HCT116 (cell line): ENCODE results near the gene ZDHHC14. TPM values are rescaled to one million over a fixed set of nuclear protein-coding genes. Genes with fewer than 3 reads are reported as not detected.
"Not testable (repeated sequence)": the region's sequence is repeated elsewhere in the genome, so short reads cannot be mapped to it uniquely, and the experiment has no call there.

Experiments
- ATAC-seq: fragments of 200-7000 bp; cut with Tn5 transposase; 2 replicates; pipeline ENCODE4 v1.9.1; 2020; ENCODE audit warnings: mild to moderate bottlenecking, moderate library complexity
- BruUV-seq: library from RNA; stranded (reverse); fragments of 400-500 nt; replicated peaks from 2 replicates; lab custom pipeline; 2021; lab: Mats Ljungman, UMichigan
- CTCF ChIA-PET: fragments of 300-600 bp; sonication (Branson Sonifier 250); formaldehyde crosslinking; loops from one replicate; lab custom pipeline; 2021; ENCODE audit warnings: antibody characterized with exemption; lab: Charles Lee
- POLR2A ChIA-PET: fragments of 300-600, 350-600 bp; sonication (Branson Sonifier 250); formaldehyde crosslinking; loops from one replicate; lab custom pipeline; 2021; ENCODE audit warnings: antibody characterized with exemption; lab: Charles Lee
- RAD21 ChIA-PET, 2 experiments: fragments of 300-600 bp; sonication (Branson Sonifier 250); formaldehyde crosslinking; loops; one replicate each; lab custom pipeline; 2023; ENCODE audit warnings: low total read pairs in 2 of 2; ENCODE audit not compliant: uncharacterized antibody in 2 of 2, unreplicated experiment in 2 of 2, low non-redundant PET in 1 of 2; lab: Charles Lee
- DNase-seq: peaks from one replicate; pipeline ENCODE4 v3.0.0-alpha.2; 2010; ENCODE audit warnings: low read depth, low spot score
- H2AFZ ChIP-seq: fragments of 200-600 bp; shearing (Covaris generic), sonication (generic); 2 replicates; pipeline ENCODE4 v1.6.1; 2017; ENCODE audit warnings: low read depth, mixed run types, mixed read lengths, antibody characterized with exemption, low read length; ENCODE audit not compliant: poor library complexity, severe bottlenecking
- H3K27ac ChIP-seq: 2 replicates; pipeline ENCODE4 v1.5.1; 2012; ENCODE audit warnings: low read depth, low read length
- H3K27me3 ChIP-seq: fragments of 200-600 bp; sonication (generic); 2 replicates; pipeline ENCODE4 v1.6.1; 2016; ENCODE audit warnings: mixed run types, low read length, mixed read lengths; ENCODE audit not compliant: insufficient read depth
- H3K36me3 ChIP-seq, 2 experiments: fragments of 200-500 bp in 1 of 2; fragments of 200-600 bp in 1 of 2; sonication (Bioruptor generic) in 1 of 2; sonication (generic) in 1 of 2; 2 replicates each; pipeline versions ENCODE4 v1.5.1 to v1.6.1; 2014 to 2016; ENCODE audit warnings: low read length in 2 of 2, inconsistent platforms in 1 of 2, mixed read lengths in 1 of 2, mixed run types in 1 of 2; ENCODE audit not compliant: insufficient read depth in 2 of 2, control insufficient read depth in 1 of 2
- H3K4me1 ChIP-seq, 2 experiments: fragments of 200-600 bp in 1 of 2; sonication (generic) in 1 of 2; 2 replicates each; pipeline versions ENCODE4 v1.5.1 to v1.6.1; 2012 to 2017; ENCODE audit warnings: low read length in 2 of 2, inconsistent platforms in 1 of 2, mild to moderate bottlenecking in 1 of 2, mixed read lengths in 1 of 2, mixed run types in 1 of 2, moderate library complexity in 1 of 2; ENCODE audit not compliant: insufficient read depth in 2 of 2, control insufficient read depth in 1 of 2
- H3K4me2 ChIP-seq: fragments of 200-600 bp; sonication (generic); 2 replicates; pipeline ENCODE4 v1.6.1; 2017; ENCODE audit warnings: mixed run types, low read length, mixed read lengths
- H3K4me3 ChIP-seq, 2 experiments: fragments of 200-600 bp in 1 of 2; sonication (generic) in 1 of 2; replicated peaks in 1 of 2; 2 replicates each; pipeline ENCODE4 v1.5.1; 2011 to 2016; ENCODE audit warnings: low read length in 2 of 2, control low read depth in 1 of 2, low read depth in 1 of 2, mild to moderate bottlenecking in 1 of 2, mixed read lengths in 1 of 2, mixed run types in 1 of 2
- H3K79me2 ChIP-seq: fragments of 200-600 bp; sonication (generic); 2 replicates; pipeline ENCODE4 v1.6.1; 2017; ENCODE audit warnings: mild to moderate bottlenecking, mixed run types, low read length, moderate library complexity, mixed read lengths; ENCODE audit not compliant: insufficient read depth
- H3K9ac ChIP-seq: fragments of 200-600 bp; sonication (generic); 2 replicates; pipeline ENCODE4 v1.6.1; 2016; ENCODE audit warnings: low read length, mixed read lengths
- H3K9me2 ChIP-seq: fragments of 200-600 bp; sonication (generic), shearing (Covaris generic); 2 replicates; pipeline ENCODE4 v1.6.1; 2017; ENCODE audit warnings: mixed run types, mild to moderate bottlenecking, moderate library complexity; ENCODE audit not compliant: insufficient read depth
- H3K9me3 ChIP-seq, 2 experiments: fragments of 200-500 bp in 1 of 2; fragments of 200-600 bp in 1 of 2; sonication (Bioruptor generic) in 1 of 2; sonication (generic) in 1 of 2; 2 replicates each; pipeline ENCODE4 v1.6.1; 2014 to 2017; ENCODE audit warnings: low read length in 2 of 2, mixed read lengths in 2 of 2, inconsistent platforms in 1 of 2, low read depth in 1 of 2, mild to moderate bottlenecking in 1 of 2, mixed run types in 1 of 2, moderate library complexity in 1 of 2; ENCODE audit not compliant: control insufficient read depth in 1 of 2, insufficient read depth in 1 of 2
- H4K20me1 ChIP-seq: fragments of 200-600 bp; sonication (generic), shearing (Covaris generic); 2 replicates; pipeline ENCODE4 v1.6.1; 2017; ENCODE audit warnings: mixed run types, mild to moderate bottlenecking, moderate library complexity; ENCODE audit not compliant: insufficient read depth
- CEBPB ChIP-seq: IDR thresholded peaks from 2 replicates; pipeline ENCODE4 v1.6.1; 2012; ENCODE audit warnings: low read depth
- ELF1 ChIP-seq: IDR thresholded peaks from 2 replicates; pipeline ENCODE4 v1.6.1; 2012; ENCODE audit warnings: low read depth, borderline replicate concordance
- TCF7L2 ChIP-seq: IDR thresholded peaks from 2 replicates; pipeline ENCODE4 v1.7.0; 2011; ENCODE audit warnings: borderline replicate concordance, inconsistent platforms; ENCODE audit not compliant: insufficient read depth, insufficient read length; ENCODE audit errors: extremely low read depth
- intact Hi-C: fragments of 100-400 bp; cut with micrococcal nuclease; formaldehyde crosslinking; loops from 2 replicates; pipeline ENCODE4 v1.10.0; 2022
- total RNA-seq: library from RNA; stranded (reverse); gene quantifications from one replicate; pipeline ENCODE4 v1.2.1, GENCODE V29; 2021; ENCODE audit not compliant: unreplicated experiment

ZDHHC14 gene
- total RNA-seq, 1 experiment from 2014 or later = 5.3 TPM

DNA sequence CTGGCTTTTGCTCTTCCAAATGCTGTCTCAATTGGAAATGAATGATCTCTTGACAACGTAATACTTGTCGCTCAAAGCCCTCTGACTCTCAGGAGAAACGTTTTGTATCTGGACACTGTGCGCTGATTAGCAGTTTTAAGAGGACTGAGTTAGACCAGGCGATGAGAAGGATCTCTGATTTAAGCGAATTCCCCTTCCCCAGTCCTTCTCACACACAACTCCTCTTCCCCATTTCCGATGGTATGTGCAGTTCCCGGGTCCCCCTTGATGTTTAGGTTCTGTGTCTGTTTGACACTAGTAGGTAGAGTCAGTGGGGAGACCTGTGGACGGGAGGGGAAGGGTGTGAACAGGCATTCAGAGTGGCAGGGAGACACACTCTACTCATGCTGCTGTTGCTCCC is 2.5 kb downstream of the ZDHHC14 start:
- no peak overlapping the region for H3K9ac ChIP-seq
- intact Hi-C loops = loop anchor here (5.0 kb wide), 1 partner anchor 229 kb away; no protein-coding TSS in a partner anchor
- TF ChIP-seq CEBPB (no peak), ELF1 (no peak), TCF7L2 (no peak)
- no peak overlapping the region for H3K27ac ChIP-seq
- POLR2A ChIA-PET = no interaction called here
- H3K9me3 ChIP-seq = no peaks in the 10 kb centered on the region
- no peaks in the 10 kb centered on the region for H4K20me1 ChIP-seq
- H3K79me2 ChIP-seq = peaks cover 19% of the 10 kb centered on the region; the same call in 1 of the 2 replicates
- no peaks in the 10 kb centered on the region for H3K36me3 ChIP-seq
- RAD21 ChIA-PET = no interaction called here
- H2AFZ ChIP-seq = no peak overlapping the region
- H3K27me3 ChIP-seq = no peaks in the 10 kb centered on the region
- no peak overlapping the region for H3K4me2 ChIP-seq
- no TSS peak for BruUV-seq
- CTCF ChIA-PET = no interaction called here
- H3K4me3 ChIP-seq = no peak overlapping the region
- ATAC-seq (no peak), DNase-seq (no peak)
- H3K9me2 ChIP-seq = no peaks in the 10 kb centered on the region
- peaks cover 6 to 21% of the 10 kb centered on the region in 2 experiments; a peak in 3 of 4 replicates for H3K4me1 ChIP-seq

- POLR2A ChIA-PET, H3K27ac ChIP-seq, ATAC-seq, RAD21 ChIA-PET, H4K20me1 ChIP-seq, H3K4me2 ChIP-seq, BruUV-seq, H3K4me3 ChIP-seq, H3K27me3 ChIP-seq, H3K9me2 ChIP-seq, H3K36me3 ChIP-seq, H3K9ac ChIP-seq, DNase-seq, CTCF ChIA-PET, H2AFZ ChIP-seq, H3K9me3 ChIP-seq: not testable (repeated sequence)
- Histone ChIP-seq H3K79me2 (peaks cover 19% of the 10 kb centered on the region; the same call in 1 of the 2 replicates), H3K4me1 (peaks cover 6 to 14% of the 10 kb centered on the region in 2 experiments; a peak in 3 of 4 replicates)
- intact Hi-C loops = loop anchor here (5.0 kb wide), 1 partner anchor 227 kb away; no protein-coding TSS in a partner anchor
Measured at GRCh38 chr6:157384962-157385361, 4.0 kb downstream of the ZDHHC14 start.
